ENCODE data around the gene SHH. TPM values are rescaled to one million over a fixed set of nuclear protein-coding genes. Genes with fewer than 3 reads are reported as not detected.

Gene SHH
- total and polyA plus RNA-seq, 2 donors (not counting 3 experiments of a cell fraction or from before 2014, with no cell fraction given), result not detected

DNA sequence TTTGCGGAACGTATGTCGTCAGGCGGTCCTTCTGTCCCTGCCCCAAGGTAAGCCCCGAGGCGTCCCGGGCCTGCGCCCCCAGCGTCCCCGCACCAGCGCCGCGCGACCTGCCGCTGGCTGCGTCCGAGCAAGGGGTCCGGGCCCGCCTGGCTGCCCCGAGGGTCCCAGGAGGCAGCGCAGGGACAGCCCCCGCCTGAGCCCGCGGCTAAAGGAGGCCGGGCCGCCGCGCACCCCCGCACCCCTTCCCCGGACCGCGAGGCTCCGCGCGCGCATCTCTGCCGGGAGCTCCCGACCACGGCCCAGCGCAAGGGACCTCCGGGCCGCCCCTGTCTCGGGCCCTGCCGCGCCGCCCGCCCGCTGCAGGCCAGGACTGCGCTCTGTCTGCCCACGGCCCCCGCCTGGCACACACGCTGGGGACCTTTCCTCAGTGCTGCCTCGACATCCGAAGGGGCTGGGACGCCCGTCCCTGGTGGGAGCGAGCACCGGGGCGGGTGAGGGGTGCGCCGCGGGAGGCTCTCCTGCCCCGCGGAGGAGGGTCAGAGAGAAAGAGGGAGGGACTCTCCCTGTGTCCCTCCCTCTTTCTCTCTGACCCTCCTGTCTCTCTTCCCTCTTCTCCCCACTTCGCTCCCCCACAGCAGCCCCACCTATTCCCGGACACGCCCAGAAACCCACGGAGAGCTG lies 25.0 kb downstream of the SHH start:
- intact Hi-C loops (cut with micrococcal nuclease) (no loop called here), dilution Hi-C loops (cut with MboI; ENCODE audit: extremely low pct_ligation_motif_present, low sequenced_read_pairs) (no loop called here)
- POLR2A ChIA-PET, result no interaction called here
- Histone ChIP-seq H4K20me1 (replicated peaks; ENCODE audit: control insufficient read depth, extremely low read depth, insufficient read depth, low read length) (no peaks in the 10 kb centered on the region), H3K4me2 (ENCODE audit: insufficient read depth, low read length) (peak overlapping the region; percentile 65), H3K79me2 (ENCODE audit: control insufficient read depth, insufficient read depth, low read length) (no peaks in the 10 kb centered on the region), H3K27me3 (ENCODE audit: control insufficient read depth in 2 of 2, insufficient read depth in 2 of 2, low read length in 2 of 2) (peaks cover 0 to 2% of the 10 kb centered on the region in 2 experiments), H3K9ac (replicated peaks; ENCODE audit: extremely low read depth, insufficient read depth, low read length) (no peak overlapping the region), H3K9me1 (replicated peaks; ENCODE audit: control insufficient read depth, extremely low read depth, insufficient read depth, low read length) (no peaks in the 10 kb centered on the region), H3K27ac (ENCODE audit: insufficient read depth, low read depth, low read length) (no peak overlapping the region), H3K36me3 (ENCODE audit: control insufficient read depth in 2 of 2, extremely low read depth in 1 of 2, insufficient read depth in 2 of 2, low read length in 2 of 2) (peaks cover 0 to 2% of the 10 kb centered on the region in 2 experiments), H3K4me1 (ENCODE audit: control insufficient read depth, extremely low read depth, insufficient read depth, low read length) (no peaks in the 10 kb centered on the region), H3K9me3 (replicated peaks; ENCODE audit: control insufficient read depth, insufficient read depth, low read length) (no peaks in the 10 kb centered on the region), H2AFZ (ENCODE audit: low read depth, low read length) (no peak overlapping the region), H3K4me3 (replicated peaks in 1 of 3; ENCODE audit: insufficient read depth in 1 of 3, low read depth in 1 of 3, low read length in 3 of 3) (peak overlapping the region in 2 of 3 experiments; percentile 32 to 39)
- FAIRE-seq, result no peak
- peak; percentile 50 for TF ChIP-seq EZH2 (IDR thresholded peaks at IDR 0.05; ENCODE audit: borderline replicate concordance, low read depth, low read length, severe bottlenecking)
- TF ChIP-seq, protein P1, sequence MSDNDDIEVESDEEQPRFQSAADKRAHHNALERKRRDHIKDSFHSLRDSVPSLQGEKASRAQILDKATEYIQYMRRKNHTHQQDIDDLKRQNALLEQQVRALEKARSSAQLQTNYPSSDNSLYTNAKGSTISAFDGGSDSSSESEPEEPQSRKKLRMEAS (IDR thresholded peaks at IDR 0.05; ENCODE audit: insufficient read depth, insufficient read length), result no peak
- BruUV-seq (replicated peaks), result no TSS peak
- DNase-seq (ENCODE audit: low read depth, low spot score), result no peak
- CTCF ChIA-PET, result interaction anchor here (1.0 to 2.5 kb wide), 2 partner anchors 98 to 188 kb away, joined by 3 to 12 read pairs; no protein-coding TSS in a partner anchor

DNA sequence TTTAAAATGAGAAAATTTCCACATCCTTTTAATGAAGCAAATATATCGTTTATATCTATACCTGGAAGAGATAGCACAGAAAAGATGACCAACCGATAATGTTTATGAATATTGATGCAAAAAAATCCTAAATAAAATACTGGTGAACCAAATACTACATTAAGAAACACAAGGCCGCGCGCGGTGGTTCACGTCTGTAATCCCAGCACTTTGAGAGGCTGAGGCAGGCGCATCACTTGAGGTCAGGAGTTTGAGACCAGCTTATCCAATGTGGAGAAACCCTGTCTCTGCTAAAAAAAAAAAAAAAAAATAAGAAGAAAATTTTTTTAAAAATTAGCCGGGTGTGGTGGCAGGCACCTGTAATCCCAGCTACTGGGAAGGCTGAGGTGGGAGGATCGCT lies 25.8 kb downstream of the SHH start:
- intact Hi-C loops (cut with micrococcal nuclease) (no loop called here), dilution Hi-C loops (cut with MboI; ENCODE audit: extremely low pct_ligation_motif_present, low sequenced_read_pairs) (no loop called here)
- Histone ChIP-seq H3K27ac (ENCODE audit: insufficient read depth, low read depth, low read length) (no peak overlapping the region), H3K9ac (replicated peaks; ENCODE audit: extremely low read depth, insufficient read depth, low read length) (no peak overlapping the region), H3K4me3 (replicated peaks in 1 of 3; ENCODE audit: insufficient read depth in 1 of 3, low read depth in 1 of 3, low read length in 3 of 3) (no peak overlapping the region), H3K36me3 (ENCODE audit: control insufficient read depth in 2 of 2, extremely low read depth in 1 of 2, insufficient read depth in 2 of 2, low read length in 2 of 2) (peaks cover 0 to 4% of the 10 kb centered on the region in 2 experiments), H3K4me2 (ENCODE audit: insufficient read depth, low read length) (no peak overlapping the region), H3K27me3 (ENCODE audit: control insufficient read depth in 2 of 2, insufficient read depth in 2 of 2, low read length in 2 of 2) (peaks cover 0 to 2% of the 10 kb centered on the region in 2 experiments), H2AFZ (ENCODE audit: low read depth, low read length) (no peak overlapping the region), H4K20me1 (replicated peaks; ENCODE audit: control insufficient read depth, extremely low read depth, insufficient read depth, low read length) (no peaks in the 10 kb centered on the region), H3K9me3 (replicated peaks; ENCODE audit: control insufficient read depth, insufficient read depth, low read length) (no peaks in the 10 kb centered on the region), H3K9me1 (replicated peaks; ENCODE audit: control insufficient read depth, extremely low read depth, insufficient read depth, low read length) (no peaks in the 10 kb centered on the region), H3K79me2 (ENCODE audit: control insufficient read depth, insufficient read depth, low read length) (no peaks in the 10 kb centered on the region), H3K4me1 (ENCODE audit: control insufficient read depth, extremely low read depth, insufficient read depth, low read length) (no peaks in the 10 kb centered on the region)
- BruUV-seq (replicated peaks), result no TSS peak
- TF ChIP-seq FOS (IDR thresholded peaks at IDR 0.05; ENCODE audit: borderline replicate concordance, insufficient read depth, low read length) (no peak), GATA2 (IDR thresholded peaks at IDR 0.05; ENCODE audit: insufficient read depth, insufficient read length, low read depth, low read length) (no peak), EZH2 (IDR thresholded peaks at IDR 0.05; ENCODE audit: borderline replicate concordance, low read depth, low read length, severe bottlenecking) (no peak), POLR2AphosphoS5 (IDR thresholded peaks at IDR 0.05; ENCODE audit: insufficient read depth, low read depth, low read length) (no peak), POLR2A (IDR thresholded peaks at IDR 0.05; ENCODE audit: low read depth, low read length) (no peak), MYC (IDR thresholded peaks at IDR 0.05; ENCODE audit: low read depth, low read length) (no peak), JUN (IDR thresholded peaks at IDR 0.05; ENCODE audit: borderline replicate concordance, insufficient read depth, insufficient read length, low read depth) (no peak)
- TF ChIP-seq, protein P2, sequence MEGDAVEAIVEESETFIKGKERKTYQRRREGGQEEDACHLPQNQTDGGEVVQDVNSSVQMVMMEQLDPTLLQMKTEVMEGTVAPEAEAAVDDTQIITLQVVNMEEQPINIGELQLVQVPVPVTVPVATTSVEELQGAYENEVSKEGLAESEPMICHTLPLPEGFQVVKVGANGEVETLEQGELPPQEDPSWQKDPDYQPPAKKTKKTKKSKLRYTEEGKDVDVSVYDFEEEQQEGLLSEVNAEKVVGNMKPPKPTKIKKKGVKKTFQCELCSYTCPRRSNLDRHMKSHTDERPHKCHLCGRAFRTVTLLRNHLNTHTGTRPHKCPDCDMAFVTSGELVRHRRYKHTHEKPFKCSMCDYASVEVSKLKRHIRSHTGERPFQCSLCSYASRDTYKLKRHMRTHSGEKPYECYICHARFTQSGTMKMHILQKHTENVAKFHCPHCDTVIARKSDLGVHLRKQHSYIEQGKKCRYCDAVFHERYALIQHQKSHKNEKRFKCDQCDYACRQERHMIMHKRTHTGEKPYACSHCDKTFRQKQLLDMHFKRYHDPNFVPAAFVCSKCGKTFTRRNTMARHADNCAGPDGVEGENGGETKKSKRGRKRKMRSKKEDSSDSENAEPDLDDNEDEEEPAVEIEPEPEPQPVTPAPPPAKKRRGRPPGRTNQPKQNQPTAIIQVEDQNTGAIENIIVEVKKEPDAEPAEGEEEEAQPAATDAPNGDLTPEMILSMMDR (IDR thresholded peaks at IDR 0.05; ENCODE audit: extremely low read depth in 1 of 2, insufficient read depth in 1 of 2, low read depth in 1 of 2, low read length in 2 of 2), result no peak
- TF ChIP-seq, protein P1 (IDR thresholded peaks at IDR 0.05; ENCODE audit: insufficient read depth, insufficient read length), result no peak
- ChIA-PET POLR2A (no interaction called here), CTCF (interaction anchor here (2.5 kb wide), 1 partner anchor 187 kb away, joined by 12 read pairs; no protein-coding TSS in a partner anchor)
- DNase-seq (ENCODE audit: low read depth, low spot score) (no peak), FAIRE-seq (no peak)
